Measurements from ENCODE around the gene CFAP57.
A peak's percentile ranks its signal among the peaks of the same experiment; 100 is the strongest.
"Not testable (repeated sequence)": the region's sequence is repeated elsewhere in the genome, so short reads cannot be mapped to it uniquely, and the experiment has no call there.

The CFAP57 gene

GRCh38 chr1:43172527-43172972 lies 420 bp downstream of the CFAP57 start:
- DNase-seq (ENCODE audit: low read depth in 2 of 2): peak; percentile 69 to 76

GRCh38 chr1:43174873-43175272 lies 2.7 kb downstream of the CFAP57 start:
- no peak for DNase-seq (ENCODE audit: low read depth in 2 of 2)

GRCh38 chr1:43177691-43178090 lies 5.6 kb downstream of the CFAP57 start:
- DNase-seq (ENCODE audit: low read depth in 2 of 2): no peak

GRCh38 chr1:43184388-43184787 lies 12.3 kb downstream of the CFAP57 start:
- no peak for DNase-seq (ENCODE audit: low read depth in 2 of 2)

GRCh38 chr1:43184995-43185394 lies 12.9 kb downstream of the CFAP57 start:
- DNase-seq (ENCODE audit: low read depth in 2 of 2): no peak

GRCh38 chr1:43188106-43188505 lies 16.0 kb downstream of the CFAP57 start:
- no peak for DNase-seq (ENCODE audit: low read depth in 2 of 2)

- DNase-seq (ENCODE audit: low read depth in 2 of 2): no peak
Measured at GRCh38 chr1:43194509-43194908, 22.4 kb downstream of the CFAP57 start.

GRCh38 chr1:43197343-43198127 lies 25.4 kb downstream of the CFAP57 start:
- no peak for DNase-seq (ENCODE audit: low read depth in 2 of 2)

GRCh38 chr1:43199093-43199726 lies 27.1 kb downstream of the CFAP57 start:
- DNase-seq (ENCODE audit: low read depth in 2 of 2): no peak

- no peak for DNase-seq (ENCODE audit: low read depth in 2 of 2)
Measured at GRCh38 chr1:43203859-43204258, 31.7 kb downstream of the CFAP57 start.

GRCh38 chr1:43204394-43204793 lies 32.3 kb downstream of the CFAP57 start:
- no peak for DNase-seq (ENCODE audit: low read depth in 2 of 2)

- DNase-seq (ENCODE audit: low read depth in 2 of 2): no peak
Measured at GRCh38 chr1:43205671-43206070, 33.5 kb downstream of the CFAP57 start.

GRCh38 chr1:43206600-43207228 lies 34.6 kb downstream of the CFAP57 start:
- DNase-seq (ENCODE audit: low read depth in 2 of 2): no peak

GRCh38 chr1:43207229-43207853 lies 35.2 kb downstream of the CFAP57 start:
- DNase-seq (ENCODE audit: low read depth in 2 of 2): no peak

- DNase-seq (ENCODE audit: low read depth in 2 of 2): not testable (repeated sequence)
Measured at GRCh38 chr1:43208277-43208676, 36.1 kb downstream of the CFAP57 start.

GRCh38 chr1:43214501-43215444 lies 42.6 kb downstream of the CFAP57 start:
- DNase-seq (ENCODE audit: low read depth in 2 of 2): no peak

GRCh38 chr1:43217747-43218146 lies 45.6 kb downstream of the CFAP57 start:
- DNase-seq (ENCODE audit: low read depth in 2 of 2): no peak

GRCh38 chr1:43220905-43221778 lies 49.0 kb downstream of the CFAP57 start:
- no peak for DNase-seq (ENCODE audit: low read depth in 2 of 2)

- DNase-seq (ENCODE audit: low read depth in 2 of 2): no peak
Measured at GRCh38 chr1:43221797-43222196, 49.7 kb downstream of the CFAP57 start.

GRCh38 chr1:43222879-43223278 lies 50.7 kb downstream of the CFAP57 start:
- no peak for DNase-seq (ENCODE audit: low read depth in 2 of 2)

Measured in stimulated activated CD4-positive, alpha-beta T cell treated with anti-CD3 and anti-CD28 coated beads, Interleukin-1b, Interleukin-23, amount 100 ng/mL, for 1 hour (primary cell).